Middle frontal gyrus (tissue), 1 donor: Measurements from ENCODE around the gene RAB39A.

Experiments
- DNase-seq: peaks from one replicate; pipeline ENCODE4 v3.0.0-alpha.2; 2015; ENCODE audit warnings: low spot score; ENCODE audit errors: extremely low spot score

Gene RAB39A

GRCh38 chr11:107961480-107961879 lies 33.2 kb downstream of the RAB39A start:
- DNase-seq = no peak

GRCh38 chr11:107962181-107962580 lies 33.9 kb downstream of the RAB39A start:
- DNase-seq = no peak

GRCh38 chr11:107963091-107963490 lies 34.8 kb downstream of the RAB39A start:
- no peak for DNase-seq

- no peak for DNase-seq
These were observed 41.0 kb downstream of the RAB39A start for GRCh38 chr11:107969219-107969618.

GRCh38 chr11:107970049-107970448 lies 41.8 kb downstream of the RAB39A start:
- no peak for DNase-seq

- DNase-seq = no peak
These were observed 45.4 kb downstream of the RAB39A start for GRCh38 chr11:107973641-107974040.

- no peak for DNase-seq
These were observed 60.3 kb downstream of the RAB39A start for GRCh38 chr11:107988397-107989158.

- DNase-seq = no peak
These were observed 63.7 kb downstream of the RAB39A start for GRCh38 chr11:107991868-107992414.

GRCh38 chr11:107996006-107996776 lies 67.9 kb downstream of the RAB39A start:
- no peak for DNase-seq

- DNase-seq = no peak
These were observed 70.5 kb downstream of the RAB39A start for GRCh38 chr11:107998761-107999160.

GRCh38 chr11:107999759-108000455 lies 71.7 kb downstream of the RAB39A start:
- DNase-seq = no peak

GRCh38 chr11:108002476-108002875 lies 74.2 kb downstream of the RAB39A start:
- DNase-seq = no peak

GRCh38 chr11:108003623-108004022 lies 75.4 kb downstream of the RAB39A start:
- no peak for DNase-seq

GRCh38 chr11:108007819-108008218 lies 79.6 kb downstream of the RAB39A start:
- DNase-seq = no peak

- DNase-seq = peak; percentile 78
These were observed 80.6 kb downstream of the RAB39A start, which contains the start of gene CUL5 for GRCh38 chr11:108008656-108009496. TSS of gene CUL5 (plus strand) at chr11:108008898. CDS start at chr11:108009349, 451 bp downstream.

GRCh38 chr11:108009497-108010370 lies 81.5 kb downstream of the RAB39A start:
- DNase-seq = no peak

GRCh38 chr11:108012139-108012725 lies 84.0 kb downstream of the RAB39A start:
- no peak for DNase-seq
